ENCODE results near the gene IL23R.

GRCh38 chr1:67166196-67166595, at the start of gene IL23R:
- TF ChIP-seq POLR2AphosphoS5 (IDR thresholded peaks at IDR 0.05; ENCODE audit: low read depth, low read length) (no peak), SIN3A (IDR thresholded peaks at IDR 0.05; ENCODE audit: borderline replicate concordance, insufficient read depth, low read length) (no peak), TAF1 (IDR thresholded peaks at IDR 0.05; ENCODE audit: borderline replicate concordance, insufficient read depth, low read length) (no peak), REST (IDR thresholded peaks at IDR 0.05; ENCODE audit: insufficient read depth in 1 of 2, low read depth in 2 of 2, low read length in 2 of 2) (no peak), FOXP2 (optimal IDR thresholded peaks at IDR 0.05; ENCODE audit: borderline replicate concordance, extremely low read depth, extremely low read length, insufficient read depth) (no peak)
